Measurements from ENCODE around the gene RIMKLA. TPM values are rescaled to one million over a fixed set of nuclear protein-coding genes. Genes with fewer than 3 reads are reported as not detected.

The RIMKLA gene
- total RNA-seq, 1 donor from 2014 or later: 0.20 TPM

DNA sequence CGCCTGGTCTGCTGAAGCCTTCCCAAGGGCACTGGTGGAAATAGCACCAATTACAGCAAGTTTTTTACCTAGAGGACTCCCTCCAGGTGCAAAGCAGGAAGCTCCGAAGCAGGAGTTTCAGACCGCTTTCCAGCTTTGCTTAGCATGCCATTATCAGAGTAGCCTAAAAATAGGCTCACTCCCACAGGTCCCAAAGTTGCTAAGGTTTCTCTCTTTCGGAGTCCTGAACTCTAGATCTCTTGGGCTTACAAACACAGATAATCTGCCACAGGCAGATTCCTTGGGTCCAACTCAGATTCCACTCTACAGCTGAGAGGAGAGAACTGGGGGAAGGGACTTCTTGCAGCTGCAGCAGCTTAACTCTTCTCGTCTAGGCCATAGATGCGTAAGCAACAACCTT is 52.8 kb downstream of the RIMKLA start:
- Histone ChIP-seq H4K20me1 (ENCODE audit: insufficient read depth, low read length) (no peaks in the 10 kb centered on the region), H3K27me3 (ENCODE audit: insufficient read depth, low read length) (no peaks in the 10 kb centered on the region), H3K27ac (ENCODE audit: low read depth, low read length) (no peak overlapping the region), H3K36me3 (ENCODE audit: insufficient read depth, low read length) (no peaks in the 10 kb centered on the region), H3K4me3 (ENCODE audit: insufficient read depth, low read depth, low read length) (no peak overlapping the region), H3K4me2 (ENCODE audit: low read length) (no peak overlapping the region), H3K9me3 (ENCODE audit: insufficient read depth, low read depth, low read length) (no peaks in the 10 kb centered on the region), H3K4me1 (ENCODE audit: insufficient read depth, low read length) (no peaks in the 10 kb centered on the region), H2AFZ (ENCODE audit: low read depth, low read length) (no peak overlapping the region), H3K9ac (ENCODE audit: low read length) (no peak overlapping the region), H3K79me2 (ENCODE audit: insufficient read depth, low read length) (no peaks in the 10 kb centered on the region)
- DNase-seq (ENCODE audit: low read depth) (no peak), FAIRE-seq (no peak)
- Mint-ChIP-seq H3K27me3 (ENCODE audit: low read depth, unreplicated experiment) (peaks cover 5% of the 10 kb centered on the region), H3K9me3 (ENCODE audit: unreplicated experiment) (no peaks in the 10 kb centered on the region), H3K27ac (ENCODE audit: unreplicated experiment) (no peak overlapping the region), H3K4me1 (ENCODE audit: low read depth, unreplicated experiment) (peaks cover 11% of the 10 kb centered on the region), H3K36me3 (ENCODE audit: low read depth, unreplicated experiment) (no peaks in the 10 kb centered on the region), H3K4me3 (ENCODE audit: unreplicated experiment) (no peak overlapping the region)
- TF ChIP-seq EZH2 (IDR thresholded peaks at IDR 0.05; ENCODE audit: insufficient read depth, low read length): no peak
- TF ChIP-seq CTCF (IDR thresholded peaks at IDR 0.05; ENCODE audit: insufficient read depth, low read depth, low read length): no peak

- Histone ChIP-seq H3K4me3 (ENCODE audit: insufficient read depth, low read depth, low read length) (no peak overlapping the region), H3K36me3 (ENCODE audit: insufficient read depth, low read length) (no peaks in the 10 kb centered on the region), H3K4me1 (ENCODE audit: insufficient read depth, low read length) (no peaks in the 10 kb centered on the region), H2AFZ (ENCODE audit: low read depth, low read length) (no peak overlapping the region), H4K20me1 (ENCODE audit: insufficient read depth, low read length) (no peaks in the 10 kb centered on the region), H3K79me2 (ENCODE audit: insufficient read depth, low read length) (no peaks in the 10 kb centered on the region), H3K9me3 (ENCODE audit: insufficient read depth, low read depth, low read length) (no peaks in the 10 kb centered on the region), H3K4me2 (ENCODE audit: low read length) (no peak overlapping the region), H3K27me3 (ENCODE audit: insufficient read depth, low read length) (no peaks in the 10 kb centered on the region), H3K27ac (ENCODE audit: low read depth, low read length) (no peak overlapping the region), H3K9ac (ENCODE audit: low read length) (no peak overlapping the region)
- no peak overlapping the region for H3K27ac Mint-ChIP-seq (ENCODE audit: unreplicated experiment)
- no peaks in the 10 kb centered on the region for H3K9me3 Mint-ChIP-seq (ENCODE audit: unreplicated experiment)
- H3K4me1 Mint-ChIP-seq (ENCODE audit: low read depth, unreplicated experiment): peaks cover 7% of the 10 kb centered on the region
- FAIRE-seq (no peak), DNase-seq (ENCODE audit: low read depth) (no peak)
- no peak for TF ChIP-seq EZH2 (IDR thresholded peaks at IDR 0.05; ENCODE audit: insufficient read depth, low read length)
- TF ChIP-seq CTCF (IDR thresholded peaks at IDR 0.05; ENCODE audit: insufficient read depth, low read depth, low read length): no peak
- no peak overlapping the region for H3K4me3 Mint-ChIP-seq (ENCODE audit: unreplicated experiment)
- no peaks in the 10 kb centered on the region for H3K36me3 Mint-ChIP-seq (ENCODE audit: low read depth, unreplicated experiment)
- H3K27me3 Mint-ChIP-seq (ENCODE audit: low read depth, unreplicated experiment): peaks cover 5% of the 10 kb centered on the region
Observed at GRCh38 chr1:42434340-42434739, 53.7 kb downstream of the RIMKLA start.

GRCh38 chr1:42439940-42440339 is 59.3 kb downstream of the RIMKLA start:
- H2AFZ ChIP-seq (ENCODE audit: low read depth, low read length): no peak overlapping the region
- no peaks in the 10 kb centered on the region for H3K79me2 ChIP-seq (ENCODE audit: insufficient read depth, low read length)
- Mint-ChIP-seq H3K4me1 (ENCODE audit: low read depth, unreplicated experiment) (no peaks in the 10 kb centered on the region), H3K9me3 (ENCODE audit: unreplicated experiment) (no peaks in the 10 kb centered on the region), H3K36me3 (ENCODE audit: low read depth, unreplicated experiment) (no peaks in the 10 kb centered on the region), H3K4me3 (ENCODE audit: unreplicated experiment) (no peak overlapping the region), H3K27ac (ENCODE audit: unreplicated experiment) (no peak overlapping the region), H3K27me3 (ENCODE audit: low read depth, unreplicated experiment) (no peaks in the 10 kb centered on the region)
- no peaks in the 10 kb centered on the region for H4K20me1 ChIP-seq (ENCODE audit: insufficient read depth, low read length)
- peaks cover 4% of the 10 kb centered on the region for H3K4me1 ChIP-seq (ENCODE audit: insufficient read depth, low read length)
- H3K4me3 ChIP-seq (ENCODE audit: insufficient read depth, low read depth, low read length): no peak overlapping the region
- H3K4me2 ChIP-seq (ENCODE audit: low read length): peak overlapping the region; percentile 8
- FAIRE-seq: peak; percentile 54
- peak; percentile 85 for DNase-seq (ENCODE audit: low read depth)
- H3K9me3 ChIP-seq (ENCODE audit: insufficient read depth, low read depth, low read length): no peaks in the 10 kb centered on the region
- no peak overlapping the region for H3K27ac ChIP-seq (ENCODE audit: low read depth, low read length)
- H3K27me3 ChIP-seq (ENCODE audit: insufficient read depth, low read length): peaks cover 4% of the 10 kb centered on the region
- H3K9ac ChIP-seq (ENCODE audit: low read length): no peak overlapping the region
- no peaks in the 10 kb centered on the region for H3K36me3 ChIP-seq (ENCODE audit: insufficient read depth, low read length)
- TF ChIP-seq EZH2 (IDR thresholded peaks at IDR 0.05; ENCODE audit: insufficient read depth, low read length) (no peak), CTCF (IDR thresholded peaks at IDR 0.05; ENCODE audit: insufficient read depth, low read depth, low read length) (no peak)
